Measurements from ENCODE around the gene SAPCD1. TPM values are rescaled to one million over a fixed set of nuclear protein-coding genes. Genes with fewer than 3 reads are reported as not detected.
A peak's percentile ranks its signal among the peaks of the same experiment; 100 is the strongest.

Gene SAPCD1
- total and polyA plus RNA-seq, 10 of the 15 experiments (the other 5 are each of a cell fraction or from before 2014, with no cell fraction given): 1.6 to 13.0 (median 5.4) TPM

DNA sequence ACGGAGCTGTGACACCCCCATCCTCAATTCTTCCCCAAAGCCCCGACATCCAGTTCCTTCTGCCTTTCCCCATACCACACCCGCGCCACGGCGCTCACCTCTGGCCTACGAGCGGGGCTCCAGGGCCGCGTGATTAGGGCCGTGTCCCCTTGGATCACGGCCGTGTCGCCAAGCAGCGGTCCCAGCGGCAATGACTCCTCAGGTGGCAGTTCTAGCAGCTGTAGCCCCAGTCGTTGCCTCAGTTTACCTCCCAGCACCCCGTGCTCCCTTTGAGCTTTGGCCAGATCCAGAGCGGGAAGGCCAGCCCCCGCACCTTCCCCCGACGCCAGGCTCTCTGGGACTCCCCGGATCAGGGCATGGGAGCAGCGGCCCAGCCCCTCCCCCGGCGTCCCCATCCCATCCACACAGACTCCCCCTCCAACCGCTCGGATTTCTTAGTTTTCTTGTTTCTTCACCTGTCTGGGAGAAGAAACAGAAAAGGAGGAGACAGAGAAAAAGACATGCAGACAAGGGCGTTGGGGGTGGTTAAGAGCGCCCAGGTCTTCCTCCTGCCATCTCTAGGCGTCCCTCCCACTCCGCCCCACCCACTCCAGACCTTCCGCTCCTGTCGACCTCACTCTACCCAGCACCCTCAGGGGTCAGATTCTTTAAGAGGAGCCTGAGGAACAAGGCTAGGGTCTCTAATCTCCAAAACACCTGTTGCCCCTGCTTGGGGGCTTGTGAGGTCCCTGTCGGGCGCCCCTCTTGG, 33.5 kb upstream of the SAPCD1 start, which contains the start of gene DDAH2 (continued):
- TF ChIP-seq, protein P1, sequence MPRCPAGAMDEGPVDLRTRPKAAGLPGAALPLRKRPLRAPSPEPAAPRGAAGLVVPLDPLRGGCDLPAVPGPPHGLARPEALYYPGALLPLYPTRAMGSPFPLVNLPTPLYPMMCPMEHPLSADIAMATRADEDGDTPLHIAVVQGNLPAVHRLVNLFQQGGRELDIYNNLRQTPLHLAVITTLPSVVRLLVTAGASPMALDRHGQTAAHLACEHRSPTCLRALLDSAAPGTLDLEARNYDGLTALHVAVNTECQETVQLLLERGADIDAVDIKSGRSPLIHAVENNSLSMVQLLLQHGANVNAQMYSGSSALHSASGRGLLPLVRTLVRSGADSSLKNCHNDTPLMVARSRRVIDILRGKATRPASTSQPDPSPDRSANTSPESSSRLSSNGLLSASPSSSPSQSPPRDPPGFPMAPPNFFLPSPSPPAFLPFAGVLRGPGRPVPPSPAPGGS (IDR thresholded peaks at IDR 0.05; ENCODE audit: borderline replicate concordance, insufficient read depth, low read depth, low read length, poor library complexity, severe bottlenecking): no peak
- TF ChIP-seq POLR2A (IDR thresholded peaks at IDR 0.05; ENCODE audit: low read depth, low read length) (peak; percentile 38; the same call in 1 of the 2 replicates), SREBF2 (IDR thresholded peaks at IDR 0.05; ENCODE audit: low read length) (no peak), TBL1XR1 (IDR thresholded peaks at IDR 0.05; ENCODE audit: low read depth, low read length) (no peak), ASH2L (IDR thresholded peaks at IDR 0.05; ENCODE audit: borderline replicate concordance, low read depth) (no peak), TARDBP (IDR thresholded peaks at IDR 0.05; ENCODE audit: borderline replicate concordance) (no peak), JUND (IDR thresholded peaks at IDR 0.05; ENCODE audit: low read depth, low read length) (no peak), ZNF207 (IDR thresholded peaks at IDR 0.05; ENCODE audit: borderline replicate concordance) (no peak)

DNA sequence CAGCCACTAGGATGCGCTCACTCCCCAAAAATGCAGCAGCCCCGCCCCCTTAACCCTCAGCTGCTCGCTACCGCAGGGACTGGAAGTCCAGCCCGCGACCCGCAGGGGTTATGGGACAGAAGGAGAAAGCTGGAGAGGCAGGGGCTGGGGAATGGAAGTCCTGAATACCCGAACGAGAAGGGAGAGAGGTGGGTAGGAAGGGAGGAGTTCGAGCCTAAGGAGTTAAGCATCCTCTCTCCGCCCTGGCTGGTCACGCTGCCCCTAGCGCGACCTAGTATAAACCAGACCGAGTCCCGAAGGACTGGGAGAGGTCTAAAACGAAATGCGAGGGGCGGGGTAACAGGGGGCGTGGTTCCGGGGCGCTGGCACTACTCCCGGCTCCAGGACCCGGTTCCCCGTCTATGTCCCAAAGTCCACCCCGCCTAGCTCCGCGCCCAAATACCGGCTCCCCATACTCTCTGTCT, 32.9 kb upstream of the SAPCD1 start:
- Histone ChIP-seq H3K9ac (ENCODE audit: control insufficient read depth, insufficient read depth, low read length) (peak overlapping the region; percentile 25; the same call in 1 of the 2 replicates), H2AFZ (ENCODE audit: control insufficient read depth, low read depth, low read length) (peak overlapping the region; percentile 29), H3K36me3 (ENCODE audit: control insufficient read depth in 2 of 2, insufficient read depth in 2 of 2, low read length in 1 of 2) (peaks cover 6 to 15% of the 10 kb centered on the region in 2 experiments), H3K79me2 (ENCODE audit: control insufficient read depth, insufficient read depth, low read length) (peaks cover 16% of the 10 kb centered on the region), H3K4me1 (ENCODE audit: control insufficient read depth, insufficient read depth, low read length) (peaks cover 33% of the 10 kb centered on the region), H3K4me3 (peak overlapping the region; percentile 78), H4K20me1 (ENCODE audit: control insufficient read depth, insufficient read depth) (0 out of 2 replicates have a peak, but pooled peaks cover 3% of the 10 kb centered on the region), H3K9me3 (replicated peaks; ENCODE audit: control insufficient read depth, insufficient read depth, low read length) (no peaks in the 10 kb centered on the region), H3K27me3 (replicated peaks in 1 of 2; ENCODE audit: control insufficient read depth in 2 of 2, insufficient read depth in 2 of 2, low read length in 1 of 2) (no peaks in the 10 kb centered on the region), H3K27ac (ENCODE audit: control insufficient read depth, insufficient read depth) (peak overlapping the region; percentile 13; the same call in 1 of the 2 replicates), H3K4me2 (ENCODE audit: control insufficient read depth, insufficient read depth) (peak overlapping the region; percentile 98)
- BruUV-seq (replicated peaks): no TSS peak
- intact Hi-C loops (cut with micrococcal nuclease; ENCODE audit: unreplicated experiment): loop anchor here (1.0 to 2.0 kb wide), 3 partner anchors 39 to 97 kb away; partner anchors contain the start of gene HSPA1B
- ChIA-PET SMC1A (ENCODE audit: uncharacterized antibody, unreplicated experiment) (interaction anchor here (0.6 to 5.3 kb wide), 13 partner anchors 9 to 107 kb away, joined by 3 to 45 read pairs (median 3); partner anchors contain the start of genes CLIC1, HSPA1A, HSPA1L and LSM2), POLR2A (interaction anchor here (0.9 to 2.8 kb wide), 9 partner anchors 10 to 327 kb away, joined by 3 to 30 read pairs (median 3); partner anchors contain the start of genes HSPA1B, MSH5 and NEU1), CTCF (interaction anchor here (0.6 to 15.8 kb wide), 19 partner anchors 9 to 221 kb away, joined by 3 to 208 read pairs (median 5); partner anchors contain the start of genes HSPA1B, LY6G5C, MSH5 and VARS1), RAD21 (ENCODE audit: unreplicated experiment) (interaction anchor here (0.7 to 3.6 kb wide), 18 partner anchors 10 to 466 kb away, joined by 3 to 44 read pairs (median 4); partner anchors contain the start of genes HSPA1A, HSPA1B, HSPA1L and LSM2)
- WGBS (ENCODE audit: insufficient coverage, insufficient replicate concordance, low lambda C conversion rate, missing lambda C conversion rate): under 1% methylated on average over 29 of the region's 29 CpGs
- in situ Hi-C loops (cut with MboI): no loop called here
- DNase-seq (ENCODE audit: low read depth, low spot score) (peak; percentile 35), FAIRE-seq (no peak), ATAC-seq (peak; percentile 84)
- TF ChIP-seq EED (IDR thresholded peaks at IDR 0.05; ENCODE audit: low read depth) (0 out of 2 replicates have a peak, but pooled peaks have one; percentile 28), KAT2A (conservative IDR thresholded peaks at IDR 0.05; ENCODE audit: control insufficient read depth, low read depth, low read length) (no peak), SIN3A (IDR thresholded peaks at IDR 0.05; ENCODE audit: low read depth, low read length) (peak; percentile 69), SMARCA5 (IDR thresholded peaks at IDR 0.05) (peak; percentile 62; the same call in 1 of the 2 replicates)
- TF ChIP-seq, protein P2, sequence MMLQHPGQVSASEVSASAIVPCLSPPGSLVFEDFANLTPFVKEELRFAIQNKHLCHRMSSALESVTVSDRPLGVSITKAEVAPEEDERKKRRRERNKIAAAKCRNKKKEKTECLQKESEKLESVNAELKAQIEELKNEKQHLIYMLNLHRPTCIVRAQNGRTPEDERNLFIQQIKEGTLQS (IDR thresholded peaks at IDR 0.05; ENCODE audit: borderline replicate concordance, extremely low read depth, low read depth, low read length): no peak
- TF ChIP-seq, protein P3, sequence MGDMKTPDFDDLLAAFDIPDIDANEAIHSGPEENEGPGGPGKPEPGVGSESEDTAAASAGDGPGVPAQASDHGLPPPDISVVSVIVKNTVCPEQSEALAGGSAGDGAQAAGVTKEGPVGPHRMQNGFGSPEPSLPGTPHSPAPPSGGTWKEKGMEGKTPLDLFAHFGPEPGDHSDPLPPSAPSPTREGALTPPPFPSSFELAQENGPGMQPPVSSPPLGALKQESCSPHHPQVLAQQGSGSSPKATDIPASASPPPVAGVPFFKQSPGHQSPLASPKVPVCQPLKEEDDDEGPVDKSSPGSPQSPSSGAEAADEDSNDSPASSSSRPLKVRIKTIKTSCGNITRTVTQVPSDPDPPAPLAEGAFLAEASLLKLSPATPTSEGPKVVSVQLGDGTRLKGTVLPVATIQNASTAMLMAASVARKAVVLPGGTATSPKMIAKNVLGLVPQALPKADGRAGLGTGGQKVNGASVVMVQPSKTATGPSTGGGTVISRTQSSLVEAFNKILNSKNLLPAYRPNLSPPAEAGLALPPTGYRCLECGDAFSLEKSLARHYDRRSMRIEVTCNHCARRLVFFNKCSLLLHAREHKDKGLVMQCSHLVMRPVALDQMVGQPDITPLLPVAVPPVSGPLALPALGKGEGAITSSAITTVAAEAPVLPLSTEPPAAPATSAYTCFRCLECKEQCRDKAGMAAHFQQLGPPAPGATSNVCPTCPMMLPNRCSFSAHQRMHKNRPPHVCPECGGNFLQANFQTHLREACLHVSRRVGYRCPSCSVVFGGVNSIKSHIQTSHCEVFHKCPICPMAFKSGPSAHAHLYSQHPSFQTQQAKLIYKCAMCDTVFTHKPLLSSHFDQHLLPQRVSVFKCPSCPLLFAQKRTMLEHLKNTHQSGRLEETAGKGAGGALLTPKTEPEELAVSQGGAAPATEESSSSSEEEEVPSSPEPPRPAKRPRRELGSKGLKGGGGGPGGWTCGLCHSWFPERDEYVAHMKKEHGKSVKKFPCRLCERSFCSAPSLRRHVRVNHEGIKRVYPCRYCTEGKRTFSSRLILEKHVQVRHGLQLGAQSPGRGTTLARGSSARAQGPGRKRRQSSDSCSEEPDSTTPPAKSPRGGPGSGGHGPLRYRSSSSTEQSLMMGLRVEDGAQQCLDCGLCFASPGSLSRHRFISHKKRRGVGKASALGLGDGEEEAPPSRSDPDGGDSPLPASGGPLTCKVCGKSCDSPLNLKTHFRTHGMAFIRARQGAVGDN (IDR thresholded peaks at IDR 0.05): no peak

All from GM12878 (cell line).